ENCODE measurements around the gene KLF16. TPM values are rescaled to one million over a fixed set of nuclear protein-coding genes. Genes with fewer than 3 reads are reported as not detected.

The KLF16 gene
- total and polyA plus RNA-seq, 9 of the 15 experiments (the other 6 are each of a cell fraction or from before 2014, with no cell fraction given), result 0.04 to 60.4 (median 6.8) TPM

DNA sequence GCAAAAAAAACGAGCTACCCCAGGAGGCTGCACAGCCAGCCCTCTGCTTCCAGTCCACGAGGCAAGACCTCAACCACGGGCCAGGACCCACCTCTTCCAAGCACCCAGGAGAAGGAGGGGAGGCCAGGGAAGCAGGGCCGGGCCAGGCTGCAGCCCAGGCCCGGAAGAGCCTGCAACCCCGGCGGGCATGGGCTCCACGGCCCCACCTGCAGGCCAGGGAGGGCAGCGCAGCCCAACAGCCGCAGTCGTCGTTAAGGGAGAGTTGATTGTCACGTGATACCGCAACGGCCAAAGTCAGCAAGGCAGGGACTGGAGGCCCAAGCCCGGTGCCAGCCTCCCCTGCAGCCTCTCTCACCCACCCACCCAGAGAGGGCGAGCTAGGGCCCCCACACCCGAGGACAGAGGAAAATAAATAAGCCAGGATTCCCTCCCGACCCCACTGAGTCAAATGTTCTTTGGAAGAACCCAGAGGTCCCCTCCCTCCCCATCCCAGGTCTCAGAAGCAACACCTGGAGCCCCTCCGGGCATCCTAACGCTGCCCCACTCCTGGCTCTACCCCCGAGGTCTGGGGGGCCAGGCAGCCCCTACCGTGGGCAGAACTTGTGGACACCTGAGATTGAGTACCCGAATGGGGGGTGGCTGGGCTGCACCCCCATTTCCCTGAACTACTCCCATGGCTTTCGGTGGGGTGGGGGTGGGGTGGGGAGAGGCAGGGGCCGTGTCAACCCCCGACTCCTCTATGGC, 9.9 kb downstream of the KLF16 start (continued):
- TF ChIP-seq, protein P1, sequence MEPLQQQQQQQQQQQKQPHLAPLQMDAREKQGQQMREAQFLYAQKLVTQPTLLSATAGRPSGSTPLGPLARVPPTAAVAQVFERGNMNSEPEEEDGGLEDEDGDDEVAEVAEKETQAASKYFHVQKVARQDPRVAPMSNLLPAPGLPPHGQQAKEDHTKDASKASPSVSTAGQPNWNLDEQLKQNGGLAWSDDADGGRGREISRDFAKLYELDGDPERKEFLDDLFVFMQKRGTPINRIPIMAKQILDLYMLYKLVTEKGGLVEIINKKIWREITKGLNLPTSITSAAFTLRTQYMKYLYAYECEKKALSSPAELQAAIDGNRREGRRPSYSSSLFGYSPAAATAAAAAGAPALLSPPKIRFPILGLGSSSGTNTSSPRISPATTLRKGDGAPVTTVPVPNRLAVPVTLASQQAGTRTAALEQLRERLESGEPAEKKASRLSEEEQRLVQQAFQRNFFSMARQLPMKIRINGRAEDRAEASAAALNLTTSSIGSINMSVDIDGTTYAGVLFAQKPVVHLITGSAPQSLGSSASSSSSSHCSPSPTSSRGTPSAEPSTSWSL (CRISPR knock-in tag; IDR thresholded peaks at IDR 0.05; ENCODE audit: borderline replicate concordance), result no peak
- TF ChIP-seq FOS (IDR thresholded peaks at IDR 0.05; ENCODE audit: extremely low read depth, insufficient read length) (no peak), SMAD2 (IDR thresholded peaks at IDR 0.05; ENCODE audit: low read depth, low read length) (no peak), RCOR1 (IDR thresholded peaks at IDR 0.05; ENCODE audit: borderline replicate concordance in 1 of 2, low read depth in 2 of 2, low read length in 2 of 2) (peak in 1 of 2 experiments; percentile 39; a peak in 1 of 4 replicates), BRCA1 (IDR thresholded peaks at IDR 0.05) (no peak), BRCA1 (CRISPR knock-in tag; IDR thresholded peaks at IDR 0.05) (no peak), SRSF7 (optimal IDR thresholded peaks at IDR 0.05; ENCODE audit: low read depth, low read length) (no peak), SMARCA5 (IDR thresholded peaks at IDR 0.05) (no peak), HNRNPL (IDR thresholded peaks at IDR 0.05; ENCODE audit: low read depth, low read length) (peak; percentile 75; the same call in 1 of the 2 replicates), TARDBP (IDR thresholded peaks at IDR 0.05) (no peak), TAF15 (IDR thresholded peaks at IDR 0.05; ENCODE audit: low read depth, low read length) (no peak), TAF1 (IDR thresholded peaks at IDR 0.05; ENCODE audit: control insufficient read depth, extremely low read depth, insufficient read depth, low read length, severe bottlenecking) (peak; percentile 25), NFYB (IDR thresholded peaks at IDR 0.05; ENCODE audit: extremely low read depth, insufficient read length) (no peak), SRSF1 (IDR thresholded peaks at IDR 0.05; ENCODE audit: low read depth, low read length) (no peak), ZNF695 (CRISPR knock-in tag; IDR thresholded peaks at IDR 0.05) (no peak), ZNF133 (CRISPR knock-in tag; IDR thresholded peaks at IDR 0.05) (no peak), POLR2AphosphoS5 (IDR thresholded peaks at IDR 0.05; ENCODE audit: control insufficient read depth, insufficient read depth, low read depth, low read length) (no peak), HNRNPK (IDR thresholded peaks at IDR 0.05; ENCODE audit: low read depth, low read length, poor library complexity, severe bottlenecking) (no peak)
- TF ChIP-seq, protein P2, sequence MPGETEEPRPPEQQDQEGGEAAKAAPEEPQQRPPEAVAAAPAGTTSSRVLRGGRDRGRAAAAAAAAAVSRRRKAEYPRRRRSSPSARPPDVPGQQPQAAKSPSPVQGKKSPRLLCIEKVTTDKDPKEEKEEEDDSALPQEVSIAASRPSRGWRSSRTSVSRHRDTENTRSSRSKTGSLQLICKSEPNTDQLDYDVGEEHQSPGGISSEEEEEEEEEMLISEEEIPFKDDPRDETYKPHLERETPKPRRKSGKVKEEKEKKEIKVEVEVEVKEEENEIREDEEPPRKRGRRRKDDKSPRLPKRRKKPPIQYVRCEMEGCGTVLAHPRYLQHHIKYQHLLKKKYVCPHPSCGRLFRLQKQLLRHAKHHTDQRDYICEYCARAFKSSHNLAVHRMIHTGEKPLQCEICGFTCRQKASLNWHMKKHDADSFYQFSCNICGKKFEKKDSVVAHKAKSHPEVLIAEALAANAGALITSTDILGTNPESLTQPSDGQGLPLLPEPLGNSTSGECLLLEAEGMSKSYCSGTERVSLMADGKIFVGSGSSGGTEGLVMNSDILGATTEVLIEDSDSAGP (CRISPR knock-in tag; IDR thresholded peaks at IDR 0.05), result no peak
- TF ChIP-seq, protein P3, sequence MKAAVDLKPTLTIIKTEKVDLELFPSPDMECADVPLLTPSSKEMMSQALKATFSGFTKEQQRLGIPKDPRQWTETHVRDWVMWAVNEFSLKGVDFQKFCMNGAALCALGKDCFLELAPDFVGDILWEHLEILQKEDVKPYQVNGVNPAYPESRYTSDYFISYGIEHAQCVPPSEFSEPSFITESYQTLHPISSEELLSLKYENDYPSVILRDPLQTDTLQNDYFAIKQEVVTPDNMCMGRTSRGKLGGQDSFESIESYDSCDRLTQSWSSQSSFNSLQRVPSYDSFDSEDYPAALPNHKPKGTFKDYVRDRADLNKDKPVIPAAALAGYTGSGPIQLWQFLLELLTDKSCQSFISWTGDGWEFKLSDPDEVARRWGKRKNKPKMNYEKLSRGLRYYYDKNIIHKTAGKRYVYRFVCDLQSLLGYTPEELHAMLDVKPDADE (conservative IDR thresholded peaks at IDR 0.05; ENCODE audit: control insufficient read depth, low read depth, low read length), result peak; percentile 70; the same call in 1 of the 2 replicates
- TF ChIP-seq, protein P4, sequence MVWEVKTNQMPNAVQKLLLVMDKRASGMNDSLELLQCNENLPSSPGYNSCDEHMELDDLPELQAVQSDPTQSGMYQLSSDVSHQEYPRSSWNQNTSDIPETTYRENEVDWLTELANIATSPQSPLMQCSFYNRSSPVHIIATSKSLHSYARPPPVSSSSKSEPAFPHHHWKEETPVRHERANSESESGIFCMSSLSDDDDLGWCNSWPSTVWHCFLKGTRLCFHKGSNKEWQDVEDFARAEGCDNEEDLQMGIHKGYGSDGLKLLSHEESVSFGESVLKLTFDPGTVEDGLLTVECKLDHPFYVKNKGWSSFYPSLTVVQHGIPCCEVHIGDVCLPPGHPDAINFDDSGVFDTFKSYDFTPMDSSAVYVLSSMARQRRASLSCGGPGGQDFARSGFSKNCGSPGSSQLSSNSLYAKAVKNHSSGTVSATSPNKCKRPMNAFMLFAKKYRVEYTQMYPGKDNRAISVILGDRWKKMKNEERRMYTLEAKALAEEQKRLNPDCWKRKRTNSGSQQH (CRISPR knock-in tag; IDR thresholded peaks at IDR 0.05), result no peak
- TF ChIP-seq, protein P5, sequence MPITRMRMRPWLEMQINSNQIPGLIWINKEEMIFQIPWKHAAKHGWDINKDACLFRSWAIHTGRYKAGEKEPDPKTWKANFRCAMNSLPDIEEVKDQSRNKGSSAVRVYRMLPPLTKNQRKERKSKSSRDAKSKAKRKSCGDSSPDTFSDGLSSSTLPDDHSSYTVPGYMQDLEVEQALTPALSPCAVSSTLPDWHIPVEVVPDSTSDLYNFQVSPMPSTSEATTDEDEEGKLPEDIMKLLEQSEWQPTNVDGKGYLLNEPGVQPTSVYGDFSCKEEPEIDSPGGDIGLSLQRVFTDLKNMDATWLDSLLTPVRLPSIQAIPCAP (CRISPR knock-in tag; IDR thresholded peaks at IDR 0.05; ENCODE audit: borderline replicate concordance), result no peak
